Activated naive CD4-positive, alpha-beta T cell treated with anti-CD3 and anti-CD28 coated beads, Interleukin-2, amount 10 ng/mL, durations not matched to agents 5 hours and 36 hours (primary cell): ENCODE data around the gene HSD17B13. TPM values are rescaled to one million over a fixed set of nuclear protein-coding genes. Genes with fewer than 3 reads are reported as not detected.

Experiments used
- microRNA-seq: library from miRNA; unstranded; fragments of <30 nt; microRNA quantifications from one replicate; pipeline ENCODE4 v1.2.0, GENCODE V29; 2022; ENCODE audit warnings: borderline microRNAs expressed, borderline replicate concordance
- total RNA-seq, 2 experiments: library from RNA; stranded (reverse); gene quantifications; one replicate each; pipeline ENCODE4 v1.2.3, GENCODE V29; 2021

Gene HSD17B13
- total RNA-seq, result under 1 TPM; 0.15 to 0.26 TPM

GRCh38 chr4:87322754-87323153 is at the start of gene HSD17B13:
TSS of gene HSD17B13 (minus strand) at chr4:87322882. CDS start at chr4:87322841, 41 bp downstream.

Small RNA genes within 50 kb of the gene (microRNA-seq; reads per million reads assigned to microRNA genes)
- not detected for gene MIR5705

Other genes with a start within 250 kb of the HSD17B13 start
- 10 to 100 TPM in 1 of 2 experiments, 1 to 10 TPM in 1; 9.2 to 10.1 TPM for gene KLHL8, start 102.3 kb downstream of the HSD17B13 start, total RNA-seq
- 10 to 100 TPM; 42.5 TPM for gene HSD17B11, start 68.3 kb upstream of the HSD17B13 start, total RNA-seq
- gene NUDT9, start 99.7 kb upstream of the HSD17B13 start, total RNA-seq, result 1 to 10 TPM; 8.9 to 9.2 TPM
- not detected for gene SPARCL1, start 206.5 kb upstream of the HSD17B13 start, total RNA-seq